Osteoblast (primary cell): ENCODE results near the gene CENPV. TPM values are rescaled to one million over a fixed set of nuclear protein-coding genes. Genes with fewer than 3 reads are reported as not detected.
"Not testable (repeated sequence)": the region's sequence is repeated elsewhere in the genome, so short reads cannot be mapped to it uniquely, and the experiment has no call there.

Experiments used
- DNase-seq: peaks from one replicate; pipeline ENCODE4 v3.0.0; 2011; ENCODE audit warnings: low spot score, mixed read lengths; ENCODE audit not compliant: insufficient read length; ENCODE audit errors: missing footprints
- H2AFZ ChIP-seq: 2 replicates; pipeline ENCODE4 v1.6.0; 2011; ENCODE audit warnings: mild to moderate bottlenecking, low read length
- H3K27ac ChIP-seq: 2 replicates; pipeline ENCODE4 v1.5.1; 2011; ENCODE audit warnings: mild to moderate bottlenecking, low read depth, low read length, moderate library complexity
- H3K27me3 ChIP-seq: 2 replicates; pipeline ENCODE4 v1.6.0; 2012; ENCODE audit warnings: mild to moderate bottlenecking, control low read depth, inconsistent platforms, low read length, moderate library complexity; ENCODE audit not compliant: insufficient read depth
- H3K36me3 ChIP-seq: 2 replicates; pipeline ENCODE4 v1.5.1; 2011; ENCODE audit warnings: mild to moderate bottlenecking, low read length, control low read depth, moderate library complexity; ENCODE audit not compliant: insufficient read depth
- H3K4me1 ChIP-seq: 2 replicates; pipeline ENCODE4 v1.5.1; 2011; ENCODE audit warnings: mild to moderate bottlenecking, low read length, control low read depth, moderate library complexity; ENCODE audit not compliant: insufficient read depth
- H3K4me2 ChIP-seq: 2 replicates; pipeline ENCODE4 v1.6.0; 2011; ENCODE audit warnings: mild to moderate bottlenecking, low read length; ENCODE audit not compliant: insufficient read depth
- H3K4me3 ChIP-seq: fragments of 200-600 bp; sonication (generic); 3 replicates; pipeline ENCODE4 v1.5.1; 2012; ENCODE audit warnings: mild to moderate bottlenecking, low read length, inconsistent platforms; ENCODE audit not compliant: insufficient read depth
- H3K79me2 ChIP-seq: 2 replicates; pipeline ENCODE4 v1.6.0; 2012; ENCODE audit warnings: mild to moderate bottlenecking, low read length, control low read depth, inconsistent platforms; ENCODE audit not compliant: insufficient read depth
- H3K9me3 ChIP-seq: 2 replicates; pipeline ENCODE4 v1.5.1; 2011; ENCODE audit warnings: low read depth, low read length, control low read depth
- H4K20me1 ChIP-seq: 2 replicates; pipeline ENCODE4 v1.6.0; 2012; ENCODE audit warnings: mild to moderate bottlenecking, low read length, control low read depth; ENCODE audit not compliant: insufficient read depth
- total RNA-seq: library from RNA; depleted of rRNA; stranded (reverse); fragments of >200 nt; gene quantifications from 2 replicates; pipeline ENCODE4 v1.2.3, GENCODE V29; 2012
- TF ChIP-seq, protein P1 (sequence below): IDR thresholded peaks from 2 replicates; pipeline ENCODE4 v1.5.1; 2011; ENCODE audit warnings: mild to moderate bottlenecking, low read depth, low read length, moderate library complexity; ENCODE audit errors: extremely low read depth

The CENPV gene
- total RNA-seq, 1 donor, result 5.1 TPM

- Histone ChIP-seq H3K36me3 (no peaks in the 10 kb centered on the region), H2AFZ (no peak overlapping the region), H3K4me1 (no peaks in the 10 kb centered on the region), H3K4me3 (no peak overlapping the region), H3K27ac (no peak overlapping the region), H3K79me2 (no peaks in the 10 kb centered on the region), H3K27me3 (no peaks in the 10 kb centered on the region), H3K9me3 (no peaks in the 10 kb centered on the region), H3K4me2 (no peak overlapping the region), H4K20me1 (no peaks in the 10 kb centered on the region)
- TF ChIP-seq, protein P1, sequence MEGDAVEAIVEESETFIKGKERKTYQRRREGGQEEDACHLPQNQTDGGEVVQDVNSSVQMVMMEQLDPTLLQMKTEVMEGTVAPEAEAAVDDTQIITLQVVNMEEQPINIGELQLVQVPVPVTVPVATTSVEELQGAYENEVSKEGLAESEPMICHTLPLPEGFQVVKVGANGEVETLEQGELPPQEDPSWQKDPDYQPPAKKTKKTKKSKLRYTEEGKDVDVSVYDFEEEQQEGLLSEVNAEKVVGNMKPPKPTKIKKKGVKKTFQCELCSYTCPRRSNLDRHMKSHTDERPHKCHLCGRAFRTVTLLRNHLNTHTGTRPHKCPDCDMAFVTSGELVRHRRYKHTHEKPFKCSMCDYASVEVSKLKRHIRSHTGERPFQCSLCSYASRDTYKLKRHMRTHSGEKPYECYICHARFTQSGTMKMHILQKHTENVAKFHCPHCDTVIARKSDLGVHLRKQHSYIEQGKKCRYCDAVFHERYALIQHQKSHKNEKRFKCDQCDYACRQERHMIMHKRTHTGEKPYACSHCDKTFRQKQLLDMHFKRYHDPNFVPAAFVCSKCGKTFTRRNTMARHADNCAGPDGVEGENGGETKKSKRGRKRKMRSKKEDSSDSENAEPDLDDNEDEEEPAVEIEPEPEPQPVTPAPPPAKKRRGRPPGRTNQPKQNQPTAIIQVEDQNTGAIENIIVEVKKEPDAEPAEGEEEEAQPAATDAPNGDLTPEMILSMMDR, result no peak
- DNase-seq, result no peak
Measured at GRCh38 chr17:16391451-16391850, 38.2 kb upstream of the CENPV start.

GRCh38 chr17:16386126-16386507 lies 32.8 kb upstream of the CENPV start:
- H3K27me3 ChIP-seq, H3K9me3 ChIP-seq, H3K27ac ChIP-seq, DNase-seq: not testable (repeated sequence)
- Histone ChIP-seq H3K4me2 (peak overlapping the region; percentile 89), H3K4me1 (peaks cover 15% of the 10 kb centered on the region), H3K4me3 (peak overlapping the region; percentile 68), H4K20me1 (peaks cover 36% of the 10 kb centered on the region), H3K79me2 (peaks cover 36% of the 10 kb centered on the region), H2AFZ (peak overlapping the region; percentile 29), H3K36me3 (peaks cover 19% of the 10 kb centered on the region)

GRCh38 chr17:16384557-16384956 lies 31.3 kb upstream of the CENPV start:
- no peak overlapping the region for H3K4me2 ChIP-seq
- H3K27me3 ChIP-seq, result no peaks in the 10 kb centered on the region
- peaks cover 38% of the 10 kb centered on the region for H3K79me2 ChIP-seq
- H4K20me1 ChIP-seq, result peaks cover 36% of the 10 kb centered on the region
- H3K36me3 ChIP-seq, result peaks cover 19% of the 10 kb centered on the region
- no peak overlapping the region for H2AFZ ChIP-seq
- no peaks in the 10 kb centered on the region for H3K9me3 ChIP-seq
- no peak overlapping the region for H3K4me3 ChIP-seq
- TF ChIP-seq, protein P1, result no peak
- H3K4me1 ChIP-seq, result peaks cover 15% of the 10 kb centered on the region
- DNase-seq, result no peak
- H3K27ac ChIP-seq, result no peak overlapping the region

GRCh38 chr17:16383772-16384287 lies 30.6 kb upstream of the CENPV start:
- no peaks in the 10 kb centered on the region for H3K27me3 ChIP-seq
- peaks cover 38% of the 10 kb centered on the region for H3K79me2 ChIP-seq
- H3K4me2 ChIP-seq, result peak overlapping the region; percentile 96
- H2AFZ ChIP-seq, result no peak overlapping the region
- peaks cover 36% of the 10 kb centered on the region for H4K20me1 ChIP-seq
- DNase-seq, result peak; percentile 82
- H3K36me3 ChIP-seq, result peaks cover 19% of the 10 kb centered on the region
- no peak overlapping the region for H3K27ac ChIP-seq
- no peak overlapping the region for H3K4me3 ChIP-seq
- peaks cover 15% of the 10 kb centered on the region for H3K4me1 ChIP-seq
- H3K9me3 ChIP-seq, result no peaks in the 10 kb centered on the region
- TF ChIP-seq, protein P1, result no peak
